Transverse colon (tissue), 3 donors: Measurements from ENCODE around the gene ERF.

Experiments
- CTCF ChIP-seq, 5 experiments: fragments of 200-600 bp in 3 of 5; fragments of 450-650 bp in 2 of 5; sonication (generic) in 3 of 5; IDR thresholded peaks; 1 replicate in 2 of 5; 2 replicates in 3 of 5; pipeline ENCODE4 v1.5.1; 2016 to 2017; ENCODE audit warnings: antibody characterized with exemption in 5 of 5, inconsistent platforms in 3 of 5, mild to moderate bottlenecking in 2 of 5, moderate library complexity in 1 of 5
- EP300 ChIP-seq: sonication (generic); formaldehyde crosslinking; IDR thresholded peaks from one replicate; pipeline ENCODE4 v1.6.1; 2017; ENCODE audit warnings: antibody characterized with exemption, low read depth
- POLR2A ChIP-seq: fragments of 450-650 bp; IDR thresholded peaks from one replicate; pipeline ENCODE4 v1.6.1; 2016; ENCODE audit warnings: antibody characterized with exemption, mild to moderate bottlenecking, moderate library complexity

GRCh38 chr19:42286349-42287016, 31.6 kb upstream of the ERF start:
- TF ChIP-seq CTCF (IDR thresholded peaks at IDR 0.05) (no peak), EP300 (no peak), POLR2A (no peak)
